Measurements from ENCODE around the gene SEMA3F.

The SEMA3F gene

DNA sequence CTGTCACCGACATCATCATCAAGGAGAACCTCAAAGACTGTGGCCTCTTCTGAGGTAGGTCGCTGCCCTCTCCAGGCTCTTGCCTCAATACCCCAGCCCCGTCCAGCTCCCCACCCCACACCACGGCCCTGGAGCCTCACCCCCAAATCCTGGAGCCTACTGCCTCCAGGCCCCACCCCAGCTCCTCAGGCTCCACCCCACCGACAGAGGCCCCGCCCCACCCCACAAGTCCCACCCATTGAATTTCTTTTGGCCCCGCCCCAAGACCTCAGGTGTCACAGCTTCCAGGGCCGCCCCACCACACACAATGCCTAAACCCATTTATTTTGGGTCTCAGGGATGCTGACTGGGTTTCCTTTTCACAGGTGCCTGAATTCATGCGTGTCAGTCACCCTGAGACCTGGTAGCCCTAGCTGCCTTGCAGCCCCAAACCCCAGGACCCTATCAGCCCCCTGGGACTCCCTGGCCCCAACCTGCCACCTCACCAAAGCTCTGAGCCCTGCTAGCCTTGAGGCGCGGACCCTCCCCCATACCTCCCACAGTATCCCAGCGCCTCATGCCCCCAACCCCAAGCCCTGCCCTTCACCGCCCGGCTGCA lies 39.9 kb downstream of the SEMA3F start:
- Mint-ChIP-seq H3K36me3 (ENCODE audit: low read depth) (no peaks in the 10 kb centered on the region), H3K4me3 (no peak overlapping the region), H3K4me1 (no peaks in the 10 kb centered on the region)

DNA sequence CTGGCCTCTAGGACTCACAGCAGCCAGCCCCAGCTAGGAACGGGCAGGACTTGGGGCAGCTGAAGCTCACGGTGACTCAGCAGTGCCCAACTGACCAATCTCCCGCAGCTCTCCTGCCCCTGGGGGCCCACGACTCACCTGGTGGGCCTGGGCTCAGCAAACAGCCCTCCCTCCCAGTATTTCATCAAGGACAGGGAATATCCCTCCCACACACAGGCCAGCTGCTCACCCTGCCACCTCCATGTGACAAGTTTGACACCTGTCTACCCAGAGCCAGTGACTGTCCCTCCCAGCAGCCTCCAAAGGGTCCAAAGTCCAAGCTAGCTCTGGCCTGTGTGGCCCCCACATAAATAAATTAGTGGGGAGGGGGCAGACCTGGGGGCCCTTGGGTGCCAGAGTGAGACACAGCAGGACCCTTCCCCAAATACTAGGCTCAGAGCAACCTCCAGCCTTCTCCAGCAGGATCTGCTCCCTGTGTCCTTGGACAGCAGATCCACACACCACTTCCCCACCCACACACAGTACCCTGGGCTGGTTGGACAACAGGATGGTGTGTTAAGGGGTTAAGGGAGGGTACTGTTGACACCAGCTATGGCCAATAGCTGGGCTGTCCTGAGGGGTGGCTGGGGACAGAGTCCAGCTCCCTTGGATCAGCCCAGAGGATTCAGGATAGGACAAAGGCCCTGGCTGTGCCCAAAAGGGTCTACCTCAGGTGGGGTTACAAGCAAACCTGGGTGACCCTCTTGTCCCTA lies 40.6 kb downstream of the SEMA3F start:
- TF ChIP-seq, protein P1, sequence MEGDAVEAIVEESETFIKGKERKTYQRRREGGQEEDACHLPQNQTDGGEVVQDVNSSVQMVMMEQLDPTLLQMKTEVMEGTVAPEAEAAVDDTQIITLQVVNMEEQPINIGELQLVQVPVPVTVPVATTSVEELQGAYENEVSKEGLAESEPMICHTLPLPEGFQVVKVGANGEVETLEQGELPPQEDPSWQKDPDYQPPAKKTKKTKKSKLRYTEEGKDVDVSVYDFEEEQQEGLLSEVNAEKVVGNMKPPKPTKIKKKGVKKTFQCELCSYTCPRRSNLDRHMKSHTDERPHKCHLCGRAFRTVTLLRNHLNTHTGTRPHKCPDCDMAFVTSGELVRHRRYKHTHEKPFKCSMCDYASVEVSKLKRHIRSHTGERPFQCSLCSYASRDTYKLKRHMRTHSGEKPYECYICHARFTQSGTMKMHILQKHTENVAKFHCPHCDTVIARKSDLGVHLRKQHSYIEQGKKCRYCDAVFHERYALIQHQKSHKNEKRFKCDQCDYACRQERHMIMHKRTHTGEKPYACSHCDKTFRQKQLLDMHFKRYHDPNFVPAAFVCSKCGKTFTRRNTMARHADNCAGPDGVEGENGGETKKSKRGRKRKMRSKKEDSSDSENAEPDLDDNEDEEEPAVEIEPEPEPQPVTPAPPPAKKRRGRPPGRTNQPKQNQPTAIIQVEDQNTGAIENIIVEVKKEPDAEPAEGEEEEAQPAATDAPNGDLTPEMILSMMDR (IDR thresholded peaks at IDR 0.05; ENCODE audit: unreplicated experiment in 3 of 3) = no peak

More for the DNA sequence above, 39.9 kb downstream of the SEMA3F start:
- no peaks in the 10 kb centered on the region for H3K9me3 Mint-ChIP-seq
- TF ChIP-seq, protein P1 (IDR thresholded peaks at IDR 0.05; ENCODE audit: unreplicated experiment in 3 of 3) = no peak
- peaks cover 14% of the 10 kb centered on the region for H3K27me3 Mint-ChIP-seq (ENCODE audit: low read depth)
- no peak overlapping the region for H3K27ac Mint-ChIP-seq

DNA sequence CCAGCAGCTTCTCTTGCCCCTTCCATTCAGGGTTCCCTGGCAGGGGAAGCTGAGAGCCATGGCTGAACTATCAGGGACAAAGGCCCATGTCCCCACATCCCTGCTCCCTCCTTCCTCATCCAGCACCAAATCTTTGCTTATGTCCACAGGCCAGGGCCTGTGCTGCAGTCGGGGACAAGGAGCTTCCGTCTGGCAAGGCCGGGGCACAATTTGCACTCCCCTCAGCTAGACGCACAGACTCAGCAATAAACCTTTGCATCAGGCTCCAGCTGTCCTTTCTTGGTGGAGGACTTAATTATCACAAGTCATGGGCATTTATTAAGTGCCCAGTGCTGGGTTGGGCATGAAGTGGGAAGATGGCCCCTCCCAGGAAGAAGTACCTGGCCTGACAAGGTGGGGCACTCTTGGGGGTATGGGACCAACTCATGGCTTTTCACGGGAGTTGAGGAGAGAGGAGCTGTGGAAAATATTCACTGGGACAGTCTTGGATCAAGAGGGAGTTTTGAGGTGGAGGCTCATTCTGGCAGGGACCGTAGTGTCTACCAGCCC lies 41.2 kb downstream of the SEMA3F start:
- H3K27ac Mint-ChIP-seq = no peak overlapping the region
- H3K36me3 Mint-ChIP-seq (ENCODE audit: low read depth) = no peaks in the 10 kb centered on the region
- H3K4me1 Mint-ChIP-seq = peaks cover 5% of the 10 kb centered on the region
- peaks cover 21% of the 10 kb centered on the region for H3K27me3 Mint-ChIP-seq (ENCODE audit: low read depth)
- H3K9me3 Mint-ChIP-seq = no peaks in the 10 kb centered on the region
- H3K4me3 Mint-ChIP-seq = no peak overlapping the region
- TF ChIP-seq, protein P1 (IDR thresholded peaks at IDR 0.05; ENCODE audit: unreplicated experiment in 3 of 3) = no peak

More for the DNA sequence above, 40.6 kb downstream of the SEMA3F start:
- Mint-ChIP-seq H3K27me3 (ENCODE audit: low read depth) (peaks cover 15% of the 10 kb centered on the region), H3K27ac (no peak overlapping the region), H3K4me3 (no peak overlapping the region), H3K36me3 (ENCODE audit: low read depth) (no peaks in the 10 kb centered on the region), H3K4me1 (no peaks in the 10 kb centered on the region), H3K9me3 (no peaks in the 10 kb centered on the region)

DNA sequence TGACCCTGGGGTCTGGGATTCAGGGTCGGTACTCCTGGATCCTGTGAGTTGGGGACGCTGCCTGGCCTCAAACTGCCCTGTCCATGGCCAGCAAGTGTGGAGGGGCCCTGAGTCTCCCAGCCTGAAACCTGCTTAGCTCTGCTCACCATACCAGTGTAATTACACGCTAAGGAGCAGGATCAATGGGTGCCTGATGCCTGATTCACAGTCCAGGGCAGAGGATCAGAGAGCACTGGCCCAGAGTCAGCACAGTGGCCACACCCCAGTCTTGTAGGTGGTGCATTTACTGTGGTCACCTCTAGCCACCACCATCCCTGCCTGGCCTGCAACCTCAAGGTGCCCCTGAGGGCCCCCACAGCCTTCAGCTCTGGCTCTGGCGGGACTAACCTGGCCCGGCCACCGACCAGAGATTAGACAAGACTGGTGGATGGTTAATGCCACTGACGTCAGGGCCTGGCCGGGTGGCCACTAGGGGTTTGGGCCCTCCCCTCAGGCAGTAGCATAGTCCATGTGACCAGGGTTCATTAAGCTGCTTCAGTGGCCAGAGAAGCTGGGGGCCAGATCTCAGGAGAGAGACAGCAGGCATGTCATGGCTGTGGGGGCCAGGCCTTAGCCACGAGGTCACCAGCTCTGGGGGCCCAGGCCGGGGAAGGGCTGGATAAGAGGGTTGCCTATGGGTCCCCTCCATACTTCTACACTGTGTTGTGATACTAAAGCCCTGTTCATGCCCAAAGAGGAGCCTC lies 46.6 kb downstream of the SEMA3F start:
- H3K36me3 Mint-ChIP-seq (ENCODE audit: low read depth) = no peaks in the 10 kb centered on the region
- no peaks in the 10 kb centered on the region for H3K9me3 Mint-ChIP-seq
- TF ChIP-seq, protein P1 (IDR thresholded peaks at IDR 0.05; ENCODE audit: unreplicated experiment in 3 of 3) = no peak
- peaks cover 18% of the 10 kb centered on the region for H3K4me1 Mint-ChIP-seq
- H3K27me3 Mint-ChIP-seq (ENCODE audit: low read depth) = peaks cover 36% of the 10 kb centered on the region
- no peak overlapping the region for H3K4me3 Mint-ChIP-seq
- H3K27ac Mint-ChIP-seq = no peak overlapping the region

DNA sequence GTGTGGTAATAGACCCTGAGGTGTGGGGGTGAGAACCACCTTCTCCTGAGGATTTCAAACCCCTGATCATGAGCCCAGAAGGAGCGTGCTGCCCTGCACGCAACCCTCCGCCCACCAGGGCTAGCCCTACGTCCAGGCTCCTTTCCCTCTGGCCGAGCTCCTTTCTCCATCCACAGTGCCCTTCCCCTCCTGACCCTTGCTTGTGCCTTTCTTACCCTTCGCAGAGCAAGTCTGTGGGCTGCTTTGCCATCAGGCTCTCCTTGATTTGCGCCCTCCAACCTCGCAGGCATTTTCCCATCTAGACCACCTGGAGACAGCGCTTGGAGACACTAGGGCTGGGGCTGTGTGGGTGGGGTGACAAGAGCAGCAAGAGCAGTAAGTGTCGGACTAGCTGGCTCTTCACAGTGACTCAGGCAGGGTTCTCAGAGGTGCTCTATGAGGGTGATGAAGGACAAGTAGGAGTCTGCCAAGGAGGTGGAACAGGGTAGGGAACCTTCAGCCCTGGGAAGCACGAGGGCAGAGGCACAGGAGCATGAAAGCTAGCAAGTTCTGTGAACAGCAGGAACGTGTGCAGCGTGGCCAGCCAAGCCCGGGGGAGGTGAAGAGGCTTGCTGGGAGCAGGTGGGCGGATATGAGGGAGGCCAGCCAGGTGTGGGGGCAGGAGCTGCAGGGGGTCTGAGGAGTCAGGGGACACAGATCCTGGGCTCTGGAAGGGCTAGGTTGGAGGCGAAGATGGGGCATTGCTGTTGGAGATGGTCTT lies 47.4 kb downstream of the SEMA3F start:
- Mint-ChIP-seq H3K27me3 (ENCODE audit: low read depth) (peaks cover 40% of the 10 kb centered on the region), H3K4me3 (peak overlapping the region; percentile 41 to 51 (median 45)), H3K27ac (peak overlapping the region; percentile 31 to 78 (median 48)), H3K4me1 (peaks cover 18% of the 10 kb centered on the region), H3K9me3 (no peaks in the 10 kb centered on the region), H3K36me3 (ENCODE audit: low read depth) (no peaks in the 10 kb centered on the region)
- TF ChIP-seq, protein P1 (IDR thresholded peaks at IDR 0.05; ENCODE audit: unreplicated experiment in 3 of 3) = no peak

Data from nephron (organoid).